ENCODE measurements around the gene RAB40A. TPM values are rescaled to one million over a fixed set of nuclear protein-coding genes. Genes with fewer than 3 reads are reported as not detected.
"Not testable (repeated sequence)": the region's sequence is repeated elsewhere in the genome, so short reads cannot be mapped to it uniquely, and the experiment has no call there.

Gene RAB40A
- total and polyA plus RNA-seq, 9 of the 15 experiments (the other 6 are each of a cell fraction or from before 2014, with no cell fraction given): 0.07 to 0.15 (median 0.10) TPM; not detected in 3

DNA sequence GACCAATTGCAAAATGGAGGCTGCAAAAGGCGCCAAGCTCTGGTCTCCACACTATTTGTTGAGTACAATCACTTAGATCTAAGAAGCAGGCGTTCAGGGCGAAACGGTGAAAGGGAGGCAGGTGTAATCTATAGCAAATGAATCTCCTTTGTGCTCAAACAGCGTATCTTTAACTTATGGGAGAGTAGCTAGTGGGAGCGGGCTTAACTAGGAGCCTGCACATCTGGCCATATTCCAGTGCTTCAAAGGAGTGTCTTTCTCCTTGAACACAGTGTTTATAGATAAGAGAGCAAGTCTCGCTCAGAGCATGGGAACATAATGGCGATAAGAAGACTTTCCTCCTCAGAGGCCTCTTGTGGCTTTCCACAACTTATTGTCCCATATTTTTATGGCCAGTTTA, 49.3 kb downstream of the RAB40A start:
- H3K9me1 ChIP-seq (ENCODE audit: control insufficient read depth, insufficient read depth, low read length); H3K27me3 ChIP-seq (ENCODE audit: control insufficient read depth in 2 of 2, insufficient read depth in 2 of 2, low read length in 2 of 2); H3K9me3 ChIP-seq (replicated peaks; ENCODE audit: control insufficient read depth, insufficient read depth, low read depth, low read length); H3K79me2 ChIP-seq (ENCODE audit: control insufficient read depth, insufficient read depth, low read length); H3K36me3 ChIP-seq (ENCODE audit: control insufficient read depth, insufficient read depth, low read length); BruUV-seq (replicated peaks); intact Hi-C loops (cut with micrococcal nuclease); CTCF ChIA-PET (ENCODE audit: low intra/inter-chr PET ratio); H2AFZ ChIP-seq (ENCODE audit: low read depth, low read length); H3K4me3 ChIP-seq; H3K9ac ChIP-seq (ENCODE audit: insufficient read depth in 1 of 2, low read depth in 2 of 2, low read length in 2 of 2); H3K27ac ChIP-seq (ENCODE audit: extremely low read depth, low read depth, low read length); H4K20me1 ChIP-seq (replicated peaks; ENCODE audit: control insufficient read depth, insufficient read depth, low read length): not testable (repeated sequence)
- Histone ChIP-seq H3K4me2 (ENCODE audit: insufficient read depth, low read length) (peak overlapping the region; percentile 19; the same call in 1 of the 2 replicates), H3K4me1 (replicated peaks in 1 of 2; ENCODE audit: control insufficient read depth in 2 of 2, insufficient read depth in 2 of 2, low read length in 2 of 2) (peaks cover 0 to 13% of the 10 kb centered on the region in 2 experiments; a peak in 2 of 5 replicates)
- 0% methylated on average over 8 of the region's 8 CpGs for WGBS (ENCODE audit: insufficient coverage, low coverage, missing lambda C conversion rate)
- TF ChIP-seq, protein P1, sequence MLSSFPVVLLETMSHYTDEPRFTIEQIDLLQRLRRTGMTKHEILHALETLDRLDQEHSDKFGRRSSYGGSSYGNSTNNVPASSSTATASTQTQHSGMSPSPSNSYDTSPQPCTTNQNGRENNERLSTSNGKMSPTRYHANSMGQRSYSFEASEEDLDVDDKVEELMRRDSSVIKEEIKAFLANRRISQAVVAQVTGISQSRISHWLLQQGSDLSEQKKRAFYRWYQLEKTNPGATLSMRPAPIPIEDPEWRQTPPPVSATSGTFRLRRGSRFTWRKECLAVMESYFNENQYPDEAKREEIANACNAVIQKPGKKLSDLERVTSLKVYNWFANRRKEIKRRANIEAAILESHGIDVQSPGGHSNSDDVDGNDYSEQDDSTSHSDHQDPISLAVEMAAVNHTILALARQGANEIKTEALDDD (IDR thresholded peaks at IDR 0.05): peak; percentile 52; the same call in 1 of the 2 replicates
- TF ChIP-seq CBFA2T3 (IDR thresholded peaks at IDR 0.05) (peak; percentile 37; the same call in 1 of the 2 replicates), TCF3 (CRISPR knock-in tag; IDR thresholded peaks at IDR 0.05) (peak; percentile 39), HNRNPLL (IDR thresholded peaks at IDR 0.05; ENCODE audit: low read depth, low read length, poor library complexity, severe bottlenecking) (peak; percentile 85), NFIC (IDR thresholded peaks at IDR 0.05) (peak; percentile 32; the same call in 1 of the 2 replicates)
- in situ Hi-C loops (cut with MboI): loop anchor here (25.0 kb wide), 1 partner anchor 533 kb away; the partner anchor contains the start of gene RAB40AL
- DNase-seq (ENCODE audit: extremely low read depth in 1 of 4, low spot score in 3 of 4) (peak in 1 of 4 experiments; percentile 67), ATAC-seq (peak; percentile 68), FAIRE-seq (peak; percentile 35)
- POLR2A ChIA-PET: interaction anchor here (1.1 kb wide), 1 partner anchor 17 kb away, joined by 3 read pairs; no protein-coding TSS in a partner anchor

Measured in K562 (cell line).